K562 (cell line): Measurements from ENCODE around the gene UHMK1. TPM values are rescaled to one million over a fixed set of nuclear protein-coding genes. Genes with fewer than 3 reads are reported as not detected.

ENCODE experiments used
- ATAC-seq: fragments of 200-7000 bp; cut with Tn5 transposase; 3 replicates; pipeline ENCODE4 v1.9.1; 2020; ENCODE audit warnings: moderate library complexity
- BruUV-seq: library from RNA; stranded (reverse); fragments of 400-500 nt; replicated peaks from 2 replicates; lab custom pipeline; 2021; lab: Mats Ljungman, UMichigan
- CTCF ChIA-PET: fragments of 300-600 bp; formaldehyde crosslinking; extraction: SDS; loops from one replicate; lab custom pipeline; 2021; ENCODE audit warnings: low intra/inter-chr PET ratio; lab: Yijun Ruan, JAX
- POLR2A ChIA-PET: fragments of 300-600, 350-650 bp; sonication (Branson Sonifier 250); formaldehyde crosslinking; extraction: SDS; loops from one replicate; lab custom pipeline; 2021; ENCODE audit warnings: antibody characterized with exemption, inconsistent platforms; lab: Yijun Ruan, JAX
- DNase-seq, 4 experiments: peaks; one replicate each; pipeline versions ENCODE4 v3.0.0 to v3.0.0-alpha.2; 2011 to 2018; ENCODE audit warnings: low spot score in 3 of 4, mixed read lengths in 3 of 4; ENCODE audit errors: extremely low read depth in 1 of 4
- FAIRE-seq: peaks from 2 replicates; lab custom pipeline; 2011; peaks lifted over from hg19 to GRCh38; lab: Jason Lieb, UNC
- H2AFZ ChIP-seq: 2 replicates; pipeline ENCODE4 v1.6.0; 2011; ENCODE audit warnings: low read depth, low read length, control low read depth, inconsistent platforms
- H3K27ac ChIP-seq: fragments of 200-600 bp; 3 replicates; pipeline ENCODE4 v1.8.0; 2011; ENCODE audit warnings: low read depth, mild to moderate bottlenecking, control low read depth, inconsistent platforms, low read length, moderate library complexity, mixed read lengths; ENCODE audit errors: extremely low read depth
- H3K27me3 ChIP-seq, 2 experiments: fragments of 300-600 bp in 1 of 2; 2 replicates in 1 of 2; 3 replicates in 1 of 2; pipeline versions ENCODE4 v1.6.0 to v1.8.0; 2011; ENCODE audit warnings: inconsistent platforms in 2 of 2, low read length in 2 of 2, mild to moderate bottlenecking in 1 of 2, mixed read lengths in 1 of 2, moderate library complexity in 1 of 2; ENCODE audit not compliant: control insufficient read depth in 2 of 2, insufficient read depth in 2 of 2
- H3K36me3 ChIP-seq: fragments of 300-600 bp; 3 replicates; pipeline ENCODE4 v1.8.0; 2011; ENCODE audit warnings: mild to moderate bottlenecking, low read length, inconsistent platforms; ENCODE audit not compliant: control insufficient read depth, insufficient read depth
- H3K4me1 ChIP-seq, 2 experiments: fragments of 200-600 bp in 1 of 2; replicated peaks in 1 of 2; 2 replicates in 1 of 2; 3 replicates in 1 of 2; pipeline versions ENCODE4 v1.5.1 to v1.8.0; 2011; ENCODE audit warnings: inconsistent platforms in 2 of 2, low read length in 2 of 2, mild to moderate bottlenecking in 1 of 2, mixed read lengths in 1 of 2, moderate library complexity in 1 of 2; ENCODE audit not compliant: control insufficient read depth in 2 of 2, insufficient read depth in 2 of 2
- H3K4me2 ChIP-seq: 2 replicates; pipeline ENCODE4 v1.6.1; 2011; ENCODE audit warnings: low read length, control low read depth, inconsistent platforms, mixed read lengths; ENCODE audit not compliant: insufficient read depth
- H3K4me3 ChIP-seq: fragments of 200-600 bp; sonication (generic), shearing (Covaris generic); 2 replicates; pipeline ENCODE4 v1.5.1; 2016; ENCODE audit warnings: control low read depth, inconsistent platforms
- H3K79me2 ChIP-seq: fragments of 200-600 bp; 3 replicates; pipeline ENCODE4 v1.8.0; 2011; ENCODE audit warnings: low read length, inconsistent platforms; ENCODE audit not compliant: control insufficient read depth, insufficient read depth
- H3K9ac ChIP-seq, 2 experiments: 2 replicates each; pipeline versions ENCODE4 v1.6.0 to v1.6.1; 2011; ENCODE audit warnings: low read depth in 2 of 2, low read length in 2 of 2, control low read depth in 1 of 2, inconsistent platforms in 1 of 2, mild to moderate bottlenecking in 1 of 2, mixed read lengths in 1 of 2; ENCODE audit not compliant: insufficient read depth in 1 of 2
- H3K9me1 ChIP-seq: one replicate; pipeline ENCODE4 v1.6.0; 2011; ENCODE audit warnings: inconsistent platforms, mild to moderate bottlenecking, low read length, moderate library complexity; ENCODE audit not compliant: control insufficient read depth, insufficient read depth
- H3K9me3 ChIP-seq: replicated peaks from 2 replicates; pipeline ENCODE4 v1.5.1; 2011; ENCODE audit warnings: low read depth, low read length, inconsistent platforms; ENCODE audit not compliant: control insufficient read depth, insufficient read depth
- H4K20me1 ChIP-seq: replicated peaks from 2 replicates; pipeline ENCODE4 v1.6.1; 2011; ENCODE audit warnings: low read length, inconsistent platforms, mixed read lengths; ENCODE audit not compliant: control insufficient read depth, insufficient read depth
- CBFA2T3 ChIP-seq: fragments of 450-650 bp; IDR thresholded peaks from 2 replicates; pipeline ENCODE4 v1.6.1; 2017
- CBX3 ChIP-seq, 2 experiments: IDR thresholded peaks; 1 replicate in 1 of 2; 2 replicates in 1 of 2; pipeline ENCODE4 v1.6.1; 2012; ENCODE audit warnings: inconsistent platforms in 2 of 2, low read length in 2 of 2, borderline replicate concordance in 1 of 2, control low read depth in 1 of 2
- EP300 ChIP-seq: IDR thresholded peaks from 2 replicates; pipeline ENCODE4 v1.6.1; 2012; ENCODE audit warnings: low read length, improper control_type of control experiment
- GTF2E2 ChIP-seq: fragments of 200-800 bp; sonication (Bioruptor generic); IDR thresholded peaks from 2 replicates; pipeline ENCODE4 v1.6.1; 2016; ENCODE audit warnings: missing genetic modification characterization, missing compliant biosample characterization
- MTA2 ChIP-seq: fragments of 450-650 bp; IDR thresholded peaks from 2 replicates; pipeline ENCODE4 v1.6.1; 2016; ENCODE audit warnings: low read depth
- NR2C1 ChIP-seq, 2 experiments: fragments of 450-650 bp; IDR thresholded peaks; 2 replicates each; pipeline ENCODE4 v1.6.1; 2017; ENCODE audit warnings: mild to moderate bottlenecking in 2 of 2, antibody characterized with exemption in 1 of 2, inconsistent platforms in 1 of 2, missing compliant biosample characterization in 1 of 2, missing genetic modification characterization in 1 of 2
- PML ChIP-seq: IDR thresholded peaks from 2 replicates; pipeline ENCODE4 v1.6.1; 2012; ENCODE audit warnings: low read length, inconsistent platforms
- RERE ChIP-seq: sonication (generic); formaldehyde crosslinking; IDR thresholded peaks from 2 replicates; pipeline ENCODE4 v1.8.0; 2023; ENCODE audit warnings: missing genetic modification reagents, mild to moderate bottlenecking, borderline replicate concordance
- SFPQ ChIP-seq: fragments of 200-400 bp; formaldehyde crosslinking; IDR thresholded peaks from 2 replicates; pipeline ENCODE4 v1.6.1; 2017; ENCODE audit warnings: mild to moderate bottlenecking, low read depth, low read length, moderate library complexity
- SMAD2 ChIP-seq: fragments of 150-350 bp; IDR thresholded peaks from 2 replicates; pipeline ENCODE4 v1.6.1; 2014; ENCODE audit warnings: low read depth, mild to moderate bottlenecking, low read length
- STAT5A ChIP-seq: IDR thresholded peaks from 2 replicates; pipeline ENCODE4 v1.6.1; 2012; ENCODE audit warnings: low read length, inconsistent platforms, borderline replicate concordance
- TAL1 ChIP-seq: fragments of 450-650 bp; IDR thresholded peaks from 2 replicates; pipeline ENCODE4 v1.6.1; 2016; ENCODE audit warnings: mild to moderate bottlenecking
- TCF3 ChIP-seq: sonication (generic); formaldehyde crosslinking; IDR thresholded peaks from 2 replicates; pipeline ENCODE4 v1.4.0; 2020; ENCODE audit warnings: mild to moderate bottlenecking, missing genetic modification reagents
- TEAD4 ChIP-seq, 2 experiments: sonication (generic) in 1 of 2; formaldehyde crosslinking in 1 of 2; IDR thresholded peaks; 2 replicates each; pipeline versions ENCODE4 v1.6.1 to v1.8.0; 2012 to 2022; ENCODE audit warnings: borderline replicate concordance in 1 of 2, inconsistent platforms in 1 of 2, low read length in 1 of 2, mild to moderate bottlenecking in 1 of 2, missing genetic modification reagents in 1 of 2
- WGBS: fragments of 100-300 bp; shearing (Covaris generic); methylation state at CpG from one replicate; pipeline ENCODE4 v1.1.6; 2016; ENCODE audit warnings: low coverage, mixed read lengths; ENCODE audit not compliant: insufficient coverage; ENCODE audit errors: missing lambda C conversion rate; 5-methylcytosine and 5-hydroxymethylcytosine counted together
- in situ Hi-C: fragments of 300-500 bp; cut with MboI; formaldehyde crosslinking; loops from 4 replicates; pipeline ENCODE4 v1.15.0; 2018; ENCODE audit warnings: inconsistent platforms, mixed read lengths
- intact Hi-C: fragments of 100-400 bp; cut with micrococcal nuclease; formaldehyde crosslinking; loops from 2 replicates; pipeline ENCODE4 v1.14.2; 2022
- polyA plus RNA-seq, 8 experiments: library from polyadenylated mRNA; depleted of rRNA in 4 of 8; stranded (reverse) in 5 of 8; unstranded in 3 of 8; fragments of >200 nt; fragmentation: Nextera tagmentation in 2 of 8; fragmentation: Illumina TruSeq in 1 of 8; extraction: Ambion mirVana in 2 of 8; extraction: Trizol in 1 of 8; gene quantifications; 2 replicates each; pipeline versions ENCODE4 v1.2.1 to v1.2.3, GENCODE V29; 2011 to 2014; ENCODE audit warnings: inconsistent platforms in 1 of 8, missing spikeins in 1 of 8
- total RNA-seq, 7 experiments: library from RNA; depleted of rRNA in 6 of 7; stranded (reverse); fragments of >200 nt in 6 of 7; fragmentation: Illumina TruSeq in 2 of 7; extraction: Trizol in 2 of 7; gene quantifications; 2 replicates each; pipeline versions ENCODE4 v1.2.1 to v1.2.3, GENCODE V29; 2011 to 2021; ENCODE audit warnings: low replicate concordance in 1 of 7

The UHMK1 gene
- total and polyA plus RNA-seq, 9 of the 15 experiments (the other 6 are each of a cell fraction or from before 2014, with no cell fraction given), result 13.1 to 72.4 (median 38.3) TPM

GRCh38 chr1:162552684-162553252 lies 55.1 kb downstream of the UHMK1 start:
- Histone ChIP-seq H3K4me1 (peaks cover 5 to 21% of the 10 kb centered on the region in 2 experiments; a peak in 4 of 5 replicates), H3K27ac (peak overlapping the region; percentile 19; the same call in 2 of the 3 replicates), H3K4me3 (no peak overlapping the region), H3K9me1 (no peaks in the 10 kb centered on the region), H4K20me1 (no peaks in the 10 kb centered on the region), H3K4me2 (peak overlapping the region; percentile 0; the same call in 1 of the 2 replicates), H3K36me3 (no peaks in the 10 kb centered on the region), H3K27me3 (no peaks in the 10 kb centered on the region), H3K9me3 (no peaks in the 10 kb centered on the region), H3K9ac (peak overlapping the region; percentile 12 to 45; a peak in 2 of 4 replicates), H2AFZ (peak overlapping the region; percentile 74), H3K79me2 (no peaks in the 10 kb centered on the region)
- intact Hi-C loops (no loop called here), in situ Hi-C loops (no loop called here)
- ChIA-PET CTCF (no interaction called here), POLR2A (interaction anchor here (0.6 to 1.4 kb wide), 3 partner anchors 11 to 1611 kb away, joined by 3 read pairs; no protein-coding TSS in a partner anchor)
- 49% methylated on average over 8 of the region's 8 CpGs for WGBS
- ATAC-seq, result peak; percentile 32
- FAIRE-seq, result peak; percentile 59
- BruUV-seq, result no TSS peak
- DNase-seq, result peak in 2 of 4 experiments; percentile 43 to 53
- TF ChIP-seq TCF3 (CRISPR knock-in tag), result peak; percentile 80
- TF ChIP-seq RERE, result no peak
- TF ChIP-seq PML, result peak; percentile 46; the same call in 1 of the 2 replicates
- no peak for TF ChIP-seq NR2C1 (IDR thresholded peaks at IDR 0.05)
- 0 out of 2 replicates have a peak, but pooled peaks have one; percentile 13 for TF ChIP-seq NR2C1 (tag; IDR thresholded peaks at IDR 0.05)
- peak; percentile 57 for TF ChIP-seq STAT5A
- 0 out of 2 replicates have a peak, but pooled peaks have one; percentile 29 for TF ChIP-seq GTF2E2 (tag)
- TF ChIP-seq TEAD4 (IDR thresholded peaks at IDR 0.05; ENCODE audit: low read length), result peak; percentile 72
- TF ChIP-seq TEAD4 (CRISPR knock-in tag; IDR thresholded peaks at IDR 0.05; ENCODE audit: borderline replicate concordance), result no peak
- TF ChIP-seq SFPQ, result no peak
- TF ChIP-seq TAL1, result peak; percentile 59
- TF ChIP-seq CBFA2T3, result peak; percentile 64
- 0 out of 3 replicates have a peak, but pooled peaks of 1 of the 2 experiments have one; percentile 5 for TF ChIP-seq CBX3 (IDR thresholded peaks at IDR 0.05; ENCODE audit: borderline replicate concordance in 1 of 2, low read length in 2 of 2)
- TF ChIP-seq MTA2, result peak; percentile 19; the same call in 1 of the 2 replicates
- TF ChIP-seq SMAD2, result no peak
- 0 out of 2 replicates have a peak, but pooled peaks have one; percentile 6 for TF ChIP-seq EP300
